Activated naive CD8-positive, alpha-beta T cell (primary cell): ENCODE results near the gene NXNL1.
"Not testable (repeated sequence)": the region's sequence is repeated elsewhere in the genome, so short reads cannot be mapped to it uniquely, and the experiment has no call there.

Experiments used
- H3K27ac Mint-ChIP-seq: one replicate; pipeline ENCODE4 v1.8.0; 2021; ENCODE audit warnings: mixed read lengths
- H3K27me3 Mint-ChIP-seq: one replicate; pipeline ENCODE4 v1.8.0; 2021; ENCODE audit warnings: mixed read lengths
- H3K36me3 Mint-ChIP-seq: one replicate; pipeline ENCODE4 v1.8.0; 2021; ENCODE audit warnings: mixed read lengths
- H3K4me1 Mint-ChIP-seq: one replicate; pipeline ENCODE4 v1.8.0; 2021; ENCODE audit warnings: low read depth, mixed read lengths
- H3K4me3 Mint-ChIP-seq: one replicate; pipeline ENCODE4 v1.8.0; 2021; ENCODE audit warnings: mild to moderate bottlenecking, mixed read lengths
- H3K9me3 Mint-ChIP-seq: one replicate; pipeline ENCODE4 v1.8.0; 2021; ENCODE audit warnings: low read depth, mixed read lengths

The NXNL1 gene

DNA sequence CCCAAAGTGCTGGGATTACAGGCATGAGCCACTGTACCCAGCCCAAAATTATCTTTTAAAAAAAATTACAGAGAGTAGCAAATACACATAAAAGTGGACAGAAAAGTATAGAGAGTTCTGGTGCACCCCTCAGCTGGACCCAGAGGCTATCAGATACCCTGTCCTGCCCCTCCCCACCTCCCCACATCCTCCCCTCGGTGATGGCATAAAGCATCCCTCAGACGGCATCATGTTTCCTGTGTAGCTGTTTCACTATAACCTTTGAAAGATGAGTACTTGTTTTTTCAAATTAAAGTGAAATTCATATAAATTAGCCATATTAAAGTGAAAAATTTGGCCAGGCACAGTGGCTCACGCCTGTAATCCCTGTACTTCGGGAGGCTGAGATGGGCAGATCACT lies 29.7 kb upstream of the NXNL1 start:
- Mint-ChIP-seq H3K4me1 (peaks cover 42% of the 10 kb centered on the region), H3K4me3 (no peak overlapping the region), H3K36me3 (no peaks in the 10 kb centered on the region)

DNA sequence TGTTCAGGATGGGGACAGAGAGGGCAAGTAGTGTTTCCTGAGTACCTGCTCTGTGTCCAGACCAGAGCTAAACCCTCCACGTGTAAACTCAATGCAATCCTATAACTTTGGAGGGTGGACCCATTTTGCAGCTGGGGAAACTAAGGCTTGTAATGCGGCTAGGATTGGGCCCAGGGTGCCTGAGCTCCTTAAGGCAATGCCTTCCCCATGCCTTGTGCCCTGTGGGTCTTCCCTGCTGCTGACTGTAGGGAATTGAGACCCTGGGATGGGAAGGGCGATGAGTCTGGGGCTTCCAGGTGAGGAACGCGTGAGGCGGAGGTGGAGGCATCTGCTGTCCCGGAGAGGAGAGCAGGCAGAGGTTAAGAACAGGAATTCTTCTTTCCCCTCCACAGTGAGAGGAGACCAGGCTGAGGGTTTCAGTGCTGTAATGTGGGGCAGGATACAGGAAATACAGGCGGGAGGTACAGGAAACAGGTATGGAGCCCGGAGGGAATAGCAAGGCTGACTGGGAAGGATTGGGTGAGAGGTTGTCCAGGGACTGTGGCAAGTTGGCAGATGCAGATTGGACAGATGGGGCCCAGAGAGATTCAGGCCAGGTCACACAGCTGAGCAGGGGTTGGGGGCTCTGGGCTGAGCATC lies 28.8 kb upstream of the NXNL1 start:
- peaks cover 43% of the 10 kb centered on the region for H3K4me1 Mint-ChIP-seq
- H3K27ac Mint-ChIP-seq: peak overlapping the region; percentile 82
- peak overlapping the region; percentile 23 for H3K4me3 Mint-ChIP-seq
- H3K36me3 Mint-ChIP-seq: no peaks in the 10 kb centered on the region
- H3K9me3 Mint-ChIP-seq: no peaks in the 10 kb centered on the region
- H3K27me3 Mint-ChIP-seq: no peaks in the 10 kb centered on the region

More for the DNA sequence above, 29.7 kb upstream of the NXNL1 start:
- no peaks in the 10 kb centered on the region for H3K27me3 Mint-ChIP-seq
- H3K27ac Mint-ChIP-seq: peak overlapping the region; percentile 34
- no peaks in the 10 kb centered on the region for H3K9me3 Mint-ChIP-seq

DNA sequence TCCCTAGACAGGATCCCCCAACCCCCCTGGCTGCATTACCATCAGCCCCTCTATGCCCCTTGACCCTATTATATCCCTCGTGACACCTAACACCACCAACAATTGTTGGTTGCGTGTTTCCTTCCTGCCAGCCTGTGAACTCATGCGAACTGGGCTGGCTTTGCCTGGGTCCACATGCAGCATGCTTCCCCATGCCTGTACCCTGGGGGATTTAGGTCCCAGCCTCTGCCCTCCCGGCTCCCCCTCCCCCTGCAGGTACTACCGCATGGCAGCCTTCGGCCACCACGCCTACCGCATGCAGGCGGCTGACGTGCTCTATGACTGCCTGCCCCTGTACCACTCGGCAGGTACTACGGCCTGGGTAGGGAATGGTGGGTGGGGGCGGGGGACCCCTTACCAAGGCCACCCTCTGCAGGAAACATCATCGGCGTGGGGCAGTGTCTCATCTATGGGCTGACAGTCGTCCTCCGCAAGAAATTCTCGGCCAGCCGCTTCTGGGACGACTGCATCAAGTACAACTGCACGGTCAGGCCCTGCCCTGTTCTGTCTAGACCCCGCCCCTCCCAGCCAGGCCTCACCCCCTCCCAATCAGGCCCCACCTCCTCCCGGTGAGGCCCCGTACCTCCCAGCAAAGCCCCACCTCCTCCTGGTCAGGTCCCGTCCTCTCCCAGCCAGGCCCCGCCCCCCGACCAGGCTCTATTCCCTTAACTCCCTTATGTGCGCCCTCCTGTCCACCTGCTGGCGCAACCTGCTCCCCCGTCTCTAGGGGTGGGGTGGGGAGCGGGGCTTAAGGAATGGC lies 28.1 kb upstream of the NXNL1 start:
- Mint-ChIP-seq H3K4me1 (peaks cover 47% of the 10 kb centered on the region), H3K27ac (peak overlapping the region; percentile 94), H3K9me3 (no peaks in the 10 kb centered on the region)

GRCh38 chr19:17487284-17488121 lies 26.8 kb upstream of the NXNL1 start:
- peak overlapping the region; percentile 94 for H3K27ac Mint-ChIP-seq
- H3K36me3 Mint-ChIP-seq: no peaks in the 10 kb centered on the region
- peaks cover 52% of the 10 kb centered on the region for H3K4me1 Mint-ChIP-seq
- peak overlapping the region; percentile 87 for H3K4me3 Mint-ChIP-seq
- no peaks in the 10 kb centered on the region for H3K9me3 Mint-ChIP-seq
- H3K27me3 Mint-ChIP-seq: no peaks in the 10 kb centered on the region

More for the DNA sequence above, 28.1 kb upstream of the NXNL1 start:
- Mint-ChIP-seq H3K36me3 (no peaks in the 10 kb centered on the region), H3K27me3 (no peaks in the 10 kb centered on the region), H3K4me3 (peak overlapping the region; percentile 87)

GRCh38 chr19:17486545-17487240 lies 26.0 kb upstream of the NXNL1 start:
- Mint-ChIP-seq H3K4me3 (no peak overlapping the region), H3K27ac (no peak overlapping the region), H3K9me3 (no peaks in the 10 kb centered on the region), H3K36me3 (no peaks in the 10 kb centered on the region), H3K27me3 (no peaks in the 10 kb centered on the region), H3K4me1 (peaks cover 52% of the 10 kb centered on the region)

GRCh38 chr19:17484520-17485185 lies 23.9 kb upstream of the NXNL1 start:
- H3K27ac Mint-ChIP-seq: no peak overlapping the region
- no peaks in the 10 kb centered on the region for H3K9me3 Mint-ChIP-seq
- peaks cover 33% of the 10 kb centered on the region for H3K4me1 Mint-ChIP-seq
- no peaks in the 10 kb centered on the region for H3K27me3 Mint-ChIP-seq
- no peaks in the 10 kb centered on the region for H3K36me3 Mint-ChIP-seq
- no peak overlapping the region for H3K4me3 Mint-ChIP-seq

GRCh38 chr19:17483605-17484002 lies 22.9 kb upstream of the NXNL1 start:
- Mint-ChIP-seq H3K4me1 (peaks cover 24% of the 10 kb centered on the region), H3K27ac (no peak overlapping the region), H3K9me3 (no peaks in the 10 kb centered on the region)

GRCh38 chr19:17482877-17483604 lies 22.3 kb upstream of the NXNL1 start:
- peak overlapping the region; percentile 68 for H3K27ac Mint-ChIP-seq
- H3K27me3 Mint-ChIP-seq: no peaks in the 10 kb centered on the region
- H3K9me3 Mint-ChIP-seq: no peaks in the 10 kb centered on the region
- no peak overlapping the region for H3K4me3 Mint-ChIP-seq
- peaks cover 18% of the 10 kb centered on the region for H3K4me1 Mint-ChIP-seq
- no peaks in the 10 kb centered on the region for H3K36me3 Mint-ChIP-seq

More at GRCh38 chr19:17483605-17484002, 22.9 kb upstream of the NXNL1 start:
- no peak overlapping the region for H3K4me3 Mint-ChIP-seq
- H3K36me3 Mint-ChIP-seq: no peaks in the 10 kb centered on the region
- H3K27me3 Mint-ChIP-seq: no peaks in the 10 kb centered on the region

DNA sequence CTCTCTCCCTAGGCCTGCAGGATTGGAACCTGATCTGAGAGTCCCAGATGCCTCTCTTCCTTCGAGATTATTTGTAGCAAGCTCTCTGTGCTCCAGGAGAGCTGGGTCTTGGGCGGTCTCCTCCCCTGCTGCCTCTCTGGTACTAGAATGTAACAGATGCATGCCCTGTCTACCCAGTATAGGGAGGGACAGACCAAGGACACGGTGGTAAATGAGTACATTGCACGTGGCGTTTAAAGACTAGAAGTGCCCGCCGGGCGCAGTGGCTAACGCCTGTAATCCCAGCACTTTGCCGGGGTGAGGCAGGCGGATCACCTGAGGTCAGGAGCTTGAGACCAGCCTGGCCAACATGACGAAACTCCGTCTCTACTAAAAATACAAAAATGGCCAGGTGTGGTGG lies 21.3 kb upstream of the NXNL1 start:
- H3K36me3 Mint-ChIP-seq: no peaks in the 10 kb centered on the region
- no peaks in the 10 kb centered on the region for H3K9me3 Mint-ChIP-seq
- peaks cover 10% of the 10 kb centered on the region for H3K4me1 Mint-ChIP-seq
- H3K27me3 Mint-ChIP-seq: no peaks in the 10 kb centered on the region
- no peak overlapping the region for H3K4me3 Mint-ChIP-seq
- H3K27ac Mint-ChIP-seq: no peak overlapping the region

GRCh38 chr19:17479325-17479791 lies 18.6 kb upstream of the NXNL1 start:
- H3K36me3 Mint-ChIP-seq: no peaks in the 10 kb centered on the region
- no peaks in the 10 kb centered on the region for H3K9me3 Mint-ChIP-seq
- no peak overlapping the region for H3K27ac Mint-ChIP-seq
- no peaks in the 10 kb centered on the region for H3K27me3 Mint-ChIP-seq
- H3K4me1 Mint-ChIP-seq: peaks cover 8% of the 10 kb centered on the region
- H3K4me3 Mint-ChIP-seq: no peak overlapping the region

DNA sequence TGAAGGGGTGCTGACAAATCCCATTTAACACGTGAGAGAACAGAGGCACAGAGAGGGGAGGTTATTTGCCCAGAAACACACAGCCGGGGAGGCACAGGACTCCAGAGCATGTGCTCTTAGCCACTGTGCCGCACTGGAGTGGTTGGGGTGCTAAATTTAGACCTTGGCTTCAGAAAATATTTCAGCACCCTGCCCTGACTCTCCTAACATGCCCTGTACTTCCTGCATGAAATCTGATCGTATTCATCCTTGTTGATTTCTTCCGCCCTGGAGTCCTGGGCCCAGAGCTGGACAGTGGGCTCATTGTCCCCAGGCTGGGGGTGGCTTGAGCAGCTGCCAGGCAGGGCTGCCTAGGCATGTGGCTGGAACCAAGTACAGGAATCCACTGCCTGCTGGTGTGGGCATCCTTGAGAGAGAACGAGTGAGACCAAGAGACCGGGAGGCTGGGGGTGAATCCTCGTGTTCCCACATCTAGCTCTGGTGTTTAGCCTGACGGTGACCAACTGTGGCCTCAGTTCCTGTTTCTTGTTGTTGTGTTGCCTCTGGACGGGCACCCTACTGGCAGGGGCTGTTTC lies 14.9 kb upstream of the NXNL1 start:
- Mint-ChIP-seq H3K27ac (no peak overlapping the region), H3K4me3 (no peak overlapping the region), H3K9me3 (no peaks in the 10 kb centered on the region), H3K36me3 (no peaks in the 10 kb centered on the region), H3K27me3 (no peaks in the 10 kb centered on the region), H3K4me1 (peaks cover 19% of the 10 kb centered on the region)

GRCh38 chr19:17475011-17475540 lies 14.3 kb upstream of the NXNL1 start:
- H3K27ac Mint-ChIP-seq, H3K27me3 Mint-ChIP-seq, H3K4me3 Mint-ChIP-seq, H3K36me3 Mint-ChIP-seq, H3K9me3 Mint-ChIP-seq: not testable (repeated sequence)
- H3K4me1 Mint-ChIP-seq: peaks cover 19% of the 10 kb centered on the region

GRCh38 chr19:17473041-17473440 lies 12.3 kb upstream of the NXNL1 start:
- Mint-ChIP-seq H3K9me3 (no peaks in the 10 kb centered on the region), H3K27ac (peak overlapping the region; percentile 2), H3K27me3 (no peaks in the 10 kb centered on the region), H3K4me1 (peaks cover 29% of the 10 kb centered on the region), H3K36me3 (no peaks in the 10 kb centered on the region), H3K4me3 (peak overlapping the region; percentile 35)
